RWPE2 (cell line): ENCODE data around the gene MATN4.

Experiments used
- ATAC-seq: fragments of 200-7000 bp; cut with Tn5 transposase; 3 replicates; pipeline ENCODE4 v1.9.1; 2021; ENCODE audit warnings: low read depth
- DNase-seq: peaks from one replicate; pipeline ENCODE4 v3.0.0-alpha.2; 2020; ENCODE audit warnings: low spot score
- H3K27ac ChIP-seq: fragments of 450-650 bp; 2 replicates; pipeline ENCODE4 v1.5.1; 2017; ENCODE audit warnings: mild to moderate bottlenecking; ENCODE audit not compliant: poor library complexity, severe bottlenecking
- H3K27me3 ChIP-seq: fragments of 250-450 bp; sonication (Bioruptor Pico); 2 replicates; pipeline ENCODE4 v1.5.1; 2021; ENCODE audit warnings: mild to moderate bottlenecking, moderate library complexity; ENCODE audit not compliant: insufficient read depth, poor library complexity, severe bottlenecking
- H3K36me3 ChIP-seq: fragments of 250-450 bp; sonication (Bioruptor Pico); 2 replicates; pipeline ENCODE4 v1.5.1; 2020; ENCODE audit warnings: low read depth, mild to moderate bottlenecking, moderate library complexity
- H3K4me1 ChIP-seq: fragments of 250-450 bp; sonication (Bioruptor Pico); 2 replicates; pipeline ENCODE4 v1.5.1; 2021; ENCODE audit warnings: mild to moderate bottlenecking, moderate library complexity; ENCODE audit not compliant: insufficient read depth, poor library complexity, severe bottlenecking
- H3K4me3 ChIP-seq: fragments of 250-450 bp; sonication (Bioruptor Pico); 2 replicates; pipeline ENCODE4 v1.5.1; 2021; ENCODE audit warnings: mild to moderate bottlenecking, moderate library complexity; ENCODE audit not compliant: severe bottlenecking
- H3K9me3 ChIP-seq: fragments of 250-450 bp; sonication (Bioruptor Pico); 2 replicates; pipeline ENCODE4 v1.5.1; 2021; ENCODE audit warnings: mild to moderate bottlenecking, moderate library complexity; ENCODE audit not compliant: severe bottlenecking
- TF ChIP-seq, protein P1 (sequence below): fragments of 450-650 bp; IDR thresholded peaks from one replicate; pipeline ENCODE4 v1.5.1; 2017; ENCODE audit warnings: mild to moderate bottlenecking, moderate library complexity; ENCODE audit not compliant: poor library complexity, severe bottlenecking

MATN4 gene

DNA sequence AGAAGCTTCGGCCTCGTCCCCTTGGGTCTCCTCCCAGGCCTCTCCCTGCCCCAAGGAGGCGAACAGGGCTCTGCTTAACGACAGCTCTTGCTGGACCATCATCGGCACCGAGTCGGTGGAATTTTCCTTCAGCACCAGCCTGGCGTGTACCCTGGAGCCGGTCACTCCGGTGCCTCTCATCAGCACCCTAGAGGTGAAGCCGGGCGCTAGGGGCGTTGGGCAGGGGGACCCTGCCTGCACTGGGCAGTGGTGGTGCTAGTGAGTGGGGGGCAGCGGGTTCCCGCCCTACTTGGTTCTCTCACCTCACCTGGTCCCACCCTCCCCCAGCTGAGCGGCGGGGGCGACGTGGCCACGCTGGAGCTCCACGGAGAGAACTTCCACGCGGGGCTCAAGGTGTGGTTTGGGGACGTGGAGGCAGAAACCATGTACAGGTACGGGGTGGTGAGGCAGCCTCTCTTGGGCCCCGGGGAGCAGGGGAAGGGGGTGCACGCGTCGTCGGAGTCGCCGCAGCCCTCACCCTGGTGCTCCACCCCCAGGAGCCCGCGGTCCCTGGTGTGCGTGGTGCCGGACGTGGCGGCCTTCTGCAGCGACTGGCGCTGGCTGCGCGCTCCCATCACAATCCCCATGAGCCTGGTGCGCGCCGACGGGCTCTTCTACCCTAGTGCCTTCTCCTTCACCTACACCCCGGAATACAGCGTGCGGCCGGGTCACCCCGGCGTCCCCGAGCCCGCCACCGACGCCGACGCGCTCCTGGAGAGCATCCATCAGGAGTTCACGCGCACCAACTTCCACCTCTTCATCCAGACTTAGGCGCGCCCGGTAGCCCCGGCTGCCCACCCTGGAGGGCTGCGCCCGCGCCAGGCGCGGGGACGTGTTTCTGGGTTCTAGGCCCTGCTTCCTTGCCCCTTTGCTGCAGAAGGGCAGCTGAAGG lies 8.3 kb upstream of the MATN4 start:
- TF ChIP-seq, protein P1, sequence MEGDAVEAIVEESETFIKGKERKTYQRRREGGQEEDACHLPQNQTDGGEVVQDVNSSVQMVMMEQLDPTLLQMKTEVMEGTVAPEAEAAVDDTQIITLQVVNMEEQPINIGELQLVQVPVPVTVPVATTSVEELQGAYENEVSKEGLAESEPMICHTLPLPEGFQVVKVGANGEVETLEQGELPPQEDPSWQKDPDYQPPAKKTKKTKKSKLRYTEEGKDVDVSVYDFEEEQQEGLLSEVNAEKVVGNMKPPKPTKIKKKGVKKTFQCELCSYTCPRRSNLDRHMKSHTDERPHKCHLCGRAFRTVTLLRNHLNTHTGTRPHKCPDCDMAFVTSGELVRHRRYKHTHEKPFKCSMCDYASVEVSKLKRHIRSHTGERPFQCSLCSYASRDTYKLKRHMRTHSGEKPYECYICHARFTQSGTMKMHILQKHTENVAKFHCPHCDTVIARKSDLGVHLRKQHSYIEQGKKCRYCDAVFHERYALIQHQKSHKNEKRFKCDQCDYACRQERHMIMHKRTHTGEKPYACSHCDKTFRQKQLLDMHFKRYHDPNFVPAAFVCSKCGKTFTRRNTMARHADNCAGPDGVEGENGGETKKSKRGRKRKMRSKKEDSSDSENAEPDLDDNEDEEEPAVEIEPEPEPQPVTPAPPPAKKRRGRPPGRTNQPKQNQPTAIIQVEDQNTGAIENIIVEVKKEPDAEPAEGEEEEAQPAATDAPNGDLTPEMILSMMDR: no peak
- Histone ChIP-seq H3K36me3 (no peaks in the 10 kb centered on the region), H3K9me3 (no peaks in the 10 kb centered on the region), H3K4me3 (no peak overlapping the region), H3K27me3 (peaks cover 30% of the 10 kb centered on the region), H3K4me1 (peaks cover 2% of the 10 kb centered on the region), H3K27ac (no peak overlapping the region)
- DNase-seq (peak; percentile 82), ATAC-seq (0 out of 3 replicates have a peak, but pooled peaks have one; percentile 3)

DNA sequence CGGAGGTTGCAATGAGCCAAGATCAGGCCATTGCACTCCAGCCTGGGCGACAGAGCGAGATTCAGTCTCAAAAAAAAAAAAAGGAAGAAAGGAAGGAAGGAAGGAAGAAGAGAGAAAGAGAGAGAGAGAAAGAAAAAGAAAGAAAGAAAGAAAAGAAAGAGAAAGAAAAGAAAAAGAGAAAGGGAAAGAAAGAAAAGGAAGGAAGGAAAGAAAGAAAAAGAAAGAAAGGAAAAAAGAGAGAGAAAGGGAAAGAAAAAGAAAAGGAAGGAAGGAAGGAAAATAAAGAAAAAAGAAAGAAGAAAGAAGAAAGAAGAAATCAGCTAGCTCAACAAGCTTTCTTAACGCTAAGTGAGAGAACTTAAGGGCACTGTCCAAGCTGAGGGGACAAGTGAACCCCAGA lies 7.6 kb upstream of the MATN4 start:
- Histone ChIP-seq H3K9me3 (no peaks in the 10 kb centered on the region), H3K4me1 (peaks cover 2% of the 10 kb centered on the region), H3K27ac (no peak overlapping the region), H3K4me3 (no peak overlapping the region), H3K36me3 (no peaks in the 10 kb centered on the region), H3K27me3 (peaks cover 30% of the 10 kb centered on the region)
- ATAC-seq: no peak
- DNase-seq: no peak
- TF ChIP-seq, protein P1: no peak

DNA sequence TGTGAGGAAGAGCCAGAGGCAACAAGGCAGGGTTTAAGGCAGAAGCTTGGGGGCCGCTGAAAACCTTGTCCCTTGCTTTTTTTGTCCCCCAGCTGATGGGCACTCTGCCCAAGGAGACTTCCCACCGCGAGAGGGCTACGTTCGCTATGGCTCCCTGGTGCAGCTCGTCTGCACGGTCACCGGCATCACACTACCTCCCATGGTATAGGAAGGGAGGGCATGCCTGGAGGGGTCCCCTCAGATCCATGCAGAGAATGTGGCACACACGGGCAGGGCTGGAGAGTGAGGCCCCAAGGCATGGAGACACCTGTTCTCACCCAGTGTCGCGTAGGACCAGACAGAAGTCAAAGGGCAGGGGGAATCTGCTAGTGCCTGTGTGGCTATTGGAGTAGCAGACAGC lies 5.8 kb upstream of the MATN4 start:
- TF ChIP-seq, protein P1: no peak
- no peak for ATAC-seq
- H3K9me3 ChIP-seq: no peaks in the 10 kb centered on the region
- no peaks in the 10 kb centered on the region for H3K36me3 ChIP-seq
- no peaks in the 10 kb centered on the region for H3K4me1 ChIP-seq
- peak; percentile 76 for DNase-seq
- no peak overlapping the region for H3K4me3 ChIP-seq
- H3K27me3 ChIP-seq: peaks cover 30% of the 10 kb centered on the region
- H3K27ac ChIP-seq: no peak overlapping the region

DNA sequence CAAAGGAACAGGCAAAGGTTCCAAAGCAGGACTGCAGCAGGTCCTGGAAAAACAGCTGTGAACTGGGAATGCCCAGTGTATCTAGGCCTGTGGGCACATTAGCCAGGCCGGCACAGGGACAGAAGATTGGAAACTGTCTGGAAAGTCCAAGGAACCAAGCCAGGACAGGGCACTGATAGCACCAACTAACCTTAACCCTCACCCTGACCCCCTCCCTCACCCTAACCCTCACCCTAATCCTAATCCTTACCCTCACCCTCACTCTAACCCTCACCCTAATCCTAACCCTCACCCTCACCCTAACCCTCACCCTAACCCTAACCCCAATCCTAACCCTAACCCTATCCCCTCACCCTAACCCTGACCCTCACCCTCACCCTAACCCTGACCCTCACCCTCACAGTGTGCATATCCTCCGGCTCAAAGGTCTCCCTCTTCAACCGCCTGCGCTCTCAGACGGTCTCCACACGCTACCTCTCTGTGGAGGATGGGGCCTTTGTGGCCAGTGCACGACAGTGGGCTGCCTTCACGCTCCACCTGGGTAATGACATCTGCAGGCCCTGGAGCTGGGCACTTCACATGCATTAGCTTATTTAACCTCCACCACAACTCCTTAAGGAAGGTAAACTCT lies 5.1 kb upstream of the MATN4 start:
- no peaks in the 10 kb centered on the region for H3K9me3 ChIP-seq
- no peak overlapping the region for H3K4me3 ChIP-seq
- H3K27me3 ChIP-seq: peaks cover 30% of the 10 kb centered on the region
- H3K4me1 ChIP-seq: no peaks in the 10 kb centered on the region
- no peak for ATAC-seq
- TF ChIP-seq, protein P1: no peak
- peak; percentile 74 for DNase-seq
- no peaks in the 10 kb centered on the region for H3K36me3 ChIP-seq
- no peak overlapping the region for H3K27ac ChIP-seq
